K562 (cell line): ENCODE results near the gene DMD.

Experiments used
- ATF3 ChIP-seq, 2 experiments: fragments of 450-650 bp in 1 of 2; sonication (generic) in 1 of 2; formaldehyde crosslinking in 1 of 2; IDR thresholded peaks in 1 of 2; conservative IDR thresholded peaks in 1 of 2; 2 replicates each; pipeline versions ENCODE4 v1.6.1 to v1.8.1; 2016 to 2023; ENCODE audit warnings: mild to moderate bottlenecking in 2 of 2, moderate library complexity in 2 of 2, inconsistent platforms in 1 of 2, missing genetic modification reagents in 1 of 2
- CTCF ChIP-seq, 3 experiments: IDR thresholded peaks in 2 of 3; conservative IDR thresholded peaks in 1 of 3; 2 replicates each; pipeline ENCODE4 v1.5.1; 2011 to 2012; ENCODE audit warnings: low read length in 3 of 3, mild to moderate bottlenecking in 3 of 3, control low read depth in 2 of 3, improper control_type of control experiment in 1 of 3, inconsistent platforms in 1 of 3, low read depth in 1 of 3, mixed read lengths in 1 of 3, moderate library complexity in 1 of 3; ENCODE audit not compliant: insufficient read depth in 2 of 3
- CUX1 ChIP-seq: fragments of 200-800 bp; sonication (Bioruptor generic); IDR thresholded peaks from 2 replicates; pipeline ENCODE4 v1.6.1; 2016; ENCODE audit warnings: missing genetic modification characterization, missing compliant biosample characterization
- HOMEZ ChIP-seq: fragments of 250-450 bp; sonication (Bioruptor Pico); IDR thresholded peaks from 2 replicates; pipeline ENCODE4 v1.4.0; 2020; ENCODE audit warnings: mild to moderate bottlenecking, moderate library complexity
- NFIC ChIP-seq: fragments of 450-650 bp; IDR thresholded peaks from 2 replicates; pipeline ENCODE4 v1.6.1; 2017; ENCODE audit warnings: mild to moderate bottlenecking, inconsistent platforms
- REST ChIP-seq, 2 experiments: fragments of 450-650 bp; formaldehyde crosslinking in 1 of 2; IDR thresholded peaks; 2 replicates each; pipeline versions ENCODE4 v1.4.0 to v1.6.1; 2014 to 2020; ENCODE audit warnings: mild to moderate bottlenecking in 2 of 2, borderline replicate concordance in 1 of 2, low read depth in 1 of 2
- SIN3A ChIP-seq, 2 experiments: fragments of 150-350 bp in 1 of 2; IDR thresholded peaks; 2 replicates each; pipeline ENCODE4 v1.6.1; 2011 to 2016; ENCODE audit warnings: borderline replicate concordance in 2 of 2, low read depth in 2 of 2, low read length in 2 of 2, mild to moderate bottlenecking in 2 of 2, moderate library complexity in 2 of 2; ENCODE audit not compliant: control insufficient read depth in 1 of 2
- ZBTB11 ChIP-seq, 3 experiments: fragments of 200-800 bp in 1 of 3; fragments of 250-450 bp in 1 of 3; fragments of 450-650 bp in 1 of 3; sonication (Bioruptor Pico) in 1 of 3; sonication (Bioruptor generic) in 1 of 3; formaldehyde crosslinking in 1 of 3; IDR thresholded peaks; 2 replicates each; pipeline versions ENCODE4 v1.6.1 to v1.8.0; 2016 to 2022; ENCODE audit warnings: mild to moderate bottlenecking in 2 of 3, missing genetic modification characterization in 2 of 3, missing compliant biosample characterization in 1 of 3, moderate library complexity in 1 of 3
- ZNF253 ChIP-seq: fragments of 250-450 bp; sonication (Bioruptor Pico); conservative IDR thresholded peaks from 2 replicates; pipeline ENCODE4 v1.6.1; 2021; ENCODE audit warnings: mild to moderate bottlenecking

- TF ChIP-seq ATF3 (IDR thresholded peaks at IDR 0.05), result no peak
- TF ChIP-seq ATF3 (CRISPR knock-in tag; conservative IDR thresholded peaks at IDR 0.05), result no peak
- TF ChIP-seq CTCF (IDR thresholded peaks at IDR 0.05 in 2 of 3, conservative IDR thresholded peaks at IDR 0.05 in 1 of 3; ENCODE audit: insufficient read depth in 2 of 3, low read depth in 1 of 3, low read length in 3 of 3), result no peak
- no peak for TF ChIP-seq REST (IDR thresholded peaks at IDR 0.05; ENCODE audit: borderline replicate concordance)
- no peak for TF ChIP-seq REST (CRISPR knock-in tag; IDR thresholded peaks at IDR 0.05; ENCODE audit: low read depth)
- no peak for TF ChIP-seq HOMEZ
- TF ChIP-seq CUX1, result no peak
- no peak for TF ChIP-seq SIN3A (IDR thresholded peaks at IDR 0.05; ENCODE audit: borderline replicate concordance in 2 of 2, control insufficient read depth in 1 of 2, low read depth in 2 of 2, low read length in 2 of 2)
- TF ChIP-seq ZBTB11 (CRISPR knock-in tag; IDR thresholded peaks at IDR 0.05), result no peak
- TF ChIP-seq NFIC, result no peak
- no peak for TF ChIP-seq ZNF253 (CRISPR knock-in tag)
These were observed 1730.7 kb downstream of the DMD start for GRCh38 chrX:31480696-31481095.
